Caki2 (cell line): ENCODE results near the gene ELF1. TPM values are rescaled to one million over a fixed set of nuclear protein-coding genes. Genes with fewer than 3 reads are reported as not detected.

Experiments used
- DNase-seq: peaks from one replicate; pipeline ENCODE4 v3.0.0-alpha.2; 2015; ENCODE audit warnings: low read depth
- in situ Hi-C: cut with HindIII; loops from 2 replicates; pipeline ENCODE4 v1.10.0; 2016; ENCODE audit warnings: low sequenced_read_pairs, low pct_unique_long_range_greater_than_20kb, mixed read lengths
- total RNA-seq: library from RNA; depleted of rRNA; stranded (reverse); fragments of >200 nt; shearing (Covaris generic); gene quantifications from 2 replicates; pipeline ENCODE4 v1.2.3, GENCODE V29; 2014; ENCODE audit warnings: low replicate concordance

ELF1 gene
- total RNA-seq, 1 experiment from 2014 or later, result 16.6 TPM

DNA sequence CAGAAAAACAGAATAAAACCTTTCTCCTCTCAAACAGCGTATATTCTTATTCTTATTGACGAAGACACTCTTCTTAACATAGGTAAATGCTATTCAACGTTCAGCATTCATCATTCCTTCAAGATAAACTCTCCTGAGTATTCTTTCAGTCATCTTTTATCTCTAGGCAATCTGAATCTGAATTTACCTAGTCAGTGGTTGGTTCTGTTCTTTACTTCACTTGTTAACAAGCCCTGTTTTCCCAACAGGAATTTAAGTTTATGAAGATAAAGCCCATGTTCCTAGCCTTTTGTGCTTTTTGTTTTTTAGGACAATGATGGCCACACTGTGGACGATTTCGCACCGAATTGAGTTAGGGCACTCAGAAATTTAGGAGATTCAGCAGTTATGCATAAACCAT, 3.2 kb downstream of the ELF1 start:
- in situ Hi-C loops, result no loop called here
- no peak for DNase-seq

DNA sequence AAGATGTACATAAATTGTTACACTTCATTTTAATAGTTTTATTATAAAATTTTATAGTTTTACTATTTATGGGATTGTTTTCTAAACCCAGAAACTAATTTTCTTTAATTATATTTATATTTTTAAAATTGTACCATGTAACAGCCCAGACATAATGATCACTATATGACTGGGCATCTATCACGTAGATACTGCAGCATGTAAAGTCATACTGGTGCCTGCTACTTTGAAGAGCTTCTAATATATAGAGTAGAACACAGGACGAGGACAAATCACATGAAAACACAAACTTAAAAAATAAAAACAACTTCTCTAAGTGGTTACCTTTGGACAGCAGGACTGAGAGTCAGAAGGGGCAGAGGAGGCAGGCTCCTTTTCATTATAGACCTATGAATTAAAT, 5.3 kb downstream of the ELF1 start:
- DNase-seq, result no peak

DNA sequence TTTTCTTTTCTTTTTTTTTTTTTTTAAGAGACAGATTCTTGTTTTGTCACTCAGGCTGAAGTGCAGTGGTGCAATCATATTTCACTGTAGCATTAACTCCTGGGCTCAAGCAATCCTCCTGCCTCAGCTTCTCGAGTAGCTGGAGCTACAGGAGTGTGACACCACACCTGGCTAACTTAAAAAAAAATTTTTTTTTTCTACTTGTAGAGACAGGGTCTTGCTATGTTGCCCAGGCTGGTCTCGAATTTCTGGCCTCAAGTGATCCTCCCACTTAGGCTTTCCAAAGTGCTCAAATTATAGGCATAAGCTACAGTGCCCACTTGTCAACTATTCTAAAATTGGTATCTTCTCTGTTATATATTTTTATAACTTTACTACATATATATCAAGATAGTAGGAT, 6.6 kb downstream of the ELF1 start:
- DNase-seq, result no peak
- in situ Hi-C loops, result no loop called here

More for the DNA sequence above, 5.3 kb downstream of the ELF1 start:
- in situ Hi-C loops, result no loop called here

- in situ Hi-C loops, result no loop called here
- no peak for DNase-seq
These were observed 7.6 kb downstream of the ELF1 start for GRCh38 chr13:41011382-41011956.

DNA sequence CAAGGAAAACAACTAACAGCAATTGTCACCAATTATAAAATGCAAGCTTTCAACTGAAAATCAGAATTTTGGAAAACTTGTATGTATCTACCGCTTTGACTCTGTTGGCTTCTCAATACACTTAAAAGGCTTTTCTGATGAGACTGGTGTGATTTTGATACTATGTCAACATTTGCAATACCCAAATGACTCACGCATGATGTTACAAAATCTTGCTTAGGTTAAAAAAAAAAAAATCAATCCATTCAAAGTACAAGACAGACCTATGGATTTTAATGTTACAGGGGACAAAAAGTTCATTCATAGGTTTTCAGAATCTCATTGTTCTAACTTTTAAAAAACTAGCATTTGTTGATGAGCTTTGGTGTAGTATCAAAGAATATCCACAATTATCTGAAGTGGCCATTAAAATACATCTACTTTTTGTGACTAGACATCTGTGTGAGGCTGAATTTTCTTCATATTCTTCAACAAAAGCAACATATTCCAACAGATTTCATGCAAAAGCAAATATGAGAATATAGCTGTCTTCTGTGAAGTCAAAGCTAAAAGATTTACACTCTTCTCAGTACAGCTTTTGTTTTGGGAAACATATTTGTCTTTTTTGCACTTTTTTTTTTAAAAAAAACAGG, 10.7 kb downstream of the ELF1 start:
- DNase-seq, result no peak
- in situ Hi-C loops, result no loop called here

GRCh38 chr13:41007744-41008128, 11.4 kb downstream of the ELF1 start:
- in situ Hi-C loops, result no loop called here

GRCh38 chr13:41006978-41007743, 12.0 kb downstream of the ELF1 start:
- DNase-seq, result no peak
- in situ Hi-C loops, result no loop called here

More at GRCh38 chr13:41007744-41008128, 11.4 kb downstream of the ELF1 start:
- no peak for DNase-seq

- in situ Hi-C loops, result no loop called here
- no peak for DNase-seq
These were observed 12.8 kb downstream of the ELF1 start for GRCh38 chr13:41006306-41006705.

- in situ Hi-C loops, result no loop called here
- DNase-seq, result no peak
These were observed 13.4 kb downstream of the ELF1 start for GRCh38 chr13:41005704-41006103.

- in situ Hi-C loops, result no loop called here
- DNase-seq, result no peak
These were observed 14.0 kb downstream of the ELF1 start for GRCh38 chr13:41004875-41005693.

- in situ Hi-C loops, result no loop called here
- DNase-seq, result no peak
These were observed 16.5 kb downstream of the ELF1 start for GRCh38 chr13:41002606-41003005.

GRCh38 chr13:41001695-41002094, 17.4 kb downstream of the ELF1 start:
- DNase-seq, result no peak
- in situ Hi-C loops, result no loop called here

DNA sequence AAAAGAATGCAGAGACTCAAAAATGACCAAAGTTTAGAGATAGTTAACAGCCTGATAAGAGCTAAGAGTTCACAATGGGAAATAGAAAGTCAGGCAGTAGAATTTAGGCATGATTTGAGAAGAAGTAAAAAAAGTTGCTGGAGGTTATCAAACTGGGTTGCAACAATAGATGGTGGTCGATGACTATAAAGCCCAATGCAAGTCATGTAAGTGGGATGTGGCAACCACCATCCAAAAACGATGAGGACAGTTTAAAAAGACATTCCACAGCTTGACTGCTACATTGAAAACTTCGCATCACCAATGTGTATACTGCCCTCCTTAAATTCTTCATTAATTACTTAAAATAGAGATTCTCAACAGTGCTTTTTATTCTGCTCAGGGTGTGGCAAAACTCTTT, 19.7 kb downstream of the ELF1 start:
- no peak for DNase-seq
- in situ Hi-C loops, result no loop called here

DNA sequence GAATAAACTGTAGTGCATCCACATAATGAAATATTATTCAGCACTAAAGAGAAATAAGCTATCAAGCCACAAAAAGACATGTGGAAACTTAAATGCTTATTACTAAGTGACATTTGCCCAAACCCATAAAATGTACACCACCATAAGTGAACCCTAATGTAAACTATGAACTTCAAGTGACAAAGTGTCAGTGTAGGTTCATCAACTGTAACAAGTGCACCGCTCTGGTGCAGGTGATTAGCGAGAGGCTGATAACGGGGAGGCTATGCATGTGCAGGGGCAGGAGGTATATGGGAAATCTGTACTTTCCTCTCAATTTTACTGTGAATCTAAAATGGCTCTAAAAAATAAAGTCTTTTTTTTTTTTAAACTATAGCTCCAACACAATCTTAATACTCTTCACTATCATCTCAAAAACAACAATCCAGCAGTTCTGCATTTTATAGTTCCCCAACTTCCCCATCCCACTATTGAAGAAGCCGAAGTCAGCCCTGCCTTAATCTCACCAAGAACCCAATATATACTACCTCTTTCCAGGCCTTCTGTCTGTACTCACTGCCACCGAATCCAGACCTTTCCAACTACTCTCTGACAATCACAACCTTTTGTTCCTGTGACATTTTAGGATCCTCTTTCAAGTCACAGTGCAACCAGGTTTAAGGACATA, 22.6 kb downstream of the ELF1 start:
- in situ Hi-C loops, result no loop called here
- no peak for DNase-seq

GRCh38 chr13:40995997-40996396, 23.1 kb downstream of the ELF1 start:
- no peak for DNase-seq
- in situ Hi-C loops, result no loop called here

- no peak for DNase-seq
- in situ Hi-C loops, result no loop called here
These were observed 24.4 kb downstream of the ELF1 start for GRCh38 chr13:40994581-40995230.

DNA sequence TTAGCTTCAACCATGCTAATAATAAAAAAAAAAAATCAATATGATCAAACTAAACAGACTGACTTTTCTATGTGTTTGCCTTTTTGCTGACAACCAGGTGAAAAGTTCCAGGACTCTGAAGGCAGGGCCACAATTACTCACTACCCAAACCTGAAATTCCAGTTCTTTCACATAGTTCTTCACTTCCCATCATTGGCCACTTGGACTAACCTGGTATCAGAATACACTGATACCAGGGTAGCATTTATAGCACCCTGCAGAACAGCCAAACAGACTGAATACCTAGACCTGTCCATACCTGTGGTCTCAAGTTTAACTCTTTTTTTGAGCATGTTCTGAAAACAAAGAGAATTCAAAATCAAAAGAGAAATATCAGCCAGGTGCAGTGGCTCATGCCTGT, 25.1 kb downstream of the ELF1 start:
- in situ Hi-C loops, result no loop called here
- no peak for DNase-seq
